ENCODE data around the gene EPHB6.

Gene EPHB6

GRCh38 chr7:142880876-142881505 is 26.1 kb downstream of the EPHB6 start:
- DNase-seq = peak; percentile 45 to 60

- no peak for DNase-seq
Measured at GRCh38 chr7:142881586-142882337, 26.9 kb downstream of the EPHB6 start.

DNA sequence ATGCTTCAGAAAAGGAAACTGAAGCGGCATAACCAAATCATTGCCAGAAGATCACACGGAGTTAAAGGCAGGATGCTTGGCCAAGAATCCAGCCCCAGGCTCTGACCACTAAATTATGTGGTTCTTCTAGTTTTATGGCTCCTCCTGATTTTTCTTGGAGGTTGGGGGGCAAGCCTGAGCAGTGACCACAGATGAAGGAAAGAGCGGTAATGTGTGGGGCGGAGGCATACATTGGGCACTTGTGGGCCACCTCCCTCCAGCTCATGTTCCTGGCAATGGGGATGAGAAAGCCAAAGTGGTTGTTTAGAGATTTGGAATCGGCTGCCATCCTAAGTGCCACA is 27.4 kb downstream of the EPHB6 start:
- no peak for DNase-seq

- no peak for DNase-seq
Measured at GRCh38 chr7:142883145-142883544, 28.3 kb downstream of the EPHB6 start.

- DNase-seq = no peak
Measured at GRCh38 chr7:142883571-142884285, 28.9 kb downstream of the EPHB6 start.

- DNase-seq = no peak
Measured at GRCh38 chr7:142884286-142884640, 29.4 kb downstream of the EPHB6 start.

DNA sequence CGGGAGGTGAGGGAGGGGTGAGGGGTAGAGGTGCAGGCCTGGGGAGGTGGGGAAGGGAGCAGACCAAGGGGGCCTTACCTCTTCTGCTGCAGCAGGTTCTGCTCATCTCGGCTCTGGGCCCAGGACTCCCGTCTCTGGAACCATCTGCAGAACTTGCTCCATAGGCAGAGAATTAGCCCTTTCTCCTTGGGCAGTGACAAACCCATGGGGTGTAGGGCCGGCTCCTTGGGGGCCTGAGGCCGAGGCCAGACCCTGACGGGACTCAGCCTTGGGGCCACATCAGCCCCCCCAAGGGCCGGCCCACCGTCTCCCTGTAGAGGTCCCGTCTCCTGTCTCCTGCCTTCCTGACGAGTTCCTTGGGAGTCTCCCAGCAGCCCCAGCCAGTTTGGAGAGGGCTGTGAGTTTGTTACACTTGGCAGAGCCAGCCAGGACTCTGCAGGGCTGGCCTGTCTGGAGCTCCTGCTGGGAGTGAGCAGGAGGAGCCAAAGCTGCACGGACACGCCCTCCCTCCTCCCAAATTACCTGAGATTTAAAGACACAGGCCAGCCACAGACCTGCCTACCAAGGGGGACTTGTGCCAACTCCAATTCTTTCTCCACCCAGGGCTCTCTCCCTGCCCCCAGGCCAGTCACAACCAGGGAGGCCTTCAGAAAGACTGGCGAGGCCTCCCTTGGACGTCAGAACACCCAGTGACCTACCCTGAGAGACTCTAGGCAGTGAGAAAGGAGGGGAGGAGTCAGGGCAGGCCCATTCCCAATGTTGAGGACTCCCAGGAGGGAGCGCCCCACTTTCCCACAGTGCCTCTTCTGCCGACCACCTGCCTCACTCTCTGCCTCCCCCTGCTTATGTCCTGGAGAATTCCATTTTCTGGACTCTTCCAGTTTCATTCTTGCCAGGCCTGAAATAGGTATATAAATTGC is 30.7 kb downstream of the EPHB6 start, which contains the start of gene TRPV6:
Gene TRPV6, minus strand, starts transcription at position 435 of the 920 bp plus-strand sequence.
- DNase-seq = no peak

GRCh38 chr7:142886866-142887265 is 32.0 kb downstream of the EPHB6 start:
- DNase-seq = no peak

- no peak for DNase-seq
Measured at GRCh38 chr7:142887282-142888015, 32.6 kb downstream of the EPHB6 start.

DNA sequence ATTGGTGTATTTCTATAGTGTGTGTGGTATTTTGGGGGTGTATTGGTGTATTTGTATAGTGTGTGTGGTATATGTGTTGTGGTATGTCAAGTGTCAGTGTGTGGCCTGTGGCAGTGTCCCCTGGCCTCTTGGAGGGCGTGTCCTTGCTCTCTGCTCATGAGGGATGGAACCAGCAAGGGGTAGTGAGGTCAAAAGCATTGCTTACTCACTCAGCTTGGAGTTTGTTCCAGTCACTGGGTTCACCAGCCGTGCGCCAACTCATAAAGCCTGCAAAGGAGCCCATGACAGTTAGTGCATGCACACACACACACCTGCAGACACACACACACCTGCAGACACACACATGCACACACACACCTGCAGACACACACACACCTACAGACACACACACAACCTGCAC is 34.9 kb downstream of the EPHB6 start:
- DNase-seq = no peak

DNA sequence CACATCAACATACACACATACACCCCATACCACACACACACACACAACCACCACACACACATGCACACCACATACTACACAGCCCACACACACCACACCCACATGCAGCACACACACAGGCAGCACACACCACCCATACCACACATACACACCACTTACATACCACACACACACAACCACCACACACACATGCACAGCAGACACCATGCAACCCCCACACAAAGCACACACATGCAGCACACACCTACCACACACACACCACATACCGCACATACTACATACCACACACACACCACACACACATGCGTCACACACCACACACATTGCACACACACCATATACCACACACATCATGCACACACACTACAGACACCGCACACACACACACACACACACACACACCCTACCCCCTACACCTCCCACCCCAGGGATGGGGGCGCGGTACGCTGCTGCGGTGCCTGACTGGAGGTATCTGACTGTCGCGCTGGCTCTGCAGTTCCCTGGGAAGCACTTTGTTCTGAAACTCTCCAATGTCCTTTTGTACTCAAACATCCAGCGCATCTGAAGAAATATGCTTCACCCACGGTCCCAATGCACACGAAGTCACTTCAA is 36.1 kb downstream of the EPHB6 start:
- DNase-seq = no peak

- no peak for DNase-seq
Measured at GRCh38 chr7:142891490-142892082, 36.7 kb downstream of the EPHB6 start.

GRCh38 chr7:142892951-142893350 is 38.1 kb downstream of the EPHB6 start:
- DNase-seq = no peak

DNA sequence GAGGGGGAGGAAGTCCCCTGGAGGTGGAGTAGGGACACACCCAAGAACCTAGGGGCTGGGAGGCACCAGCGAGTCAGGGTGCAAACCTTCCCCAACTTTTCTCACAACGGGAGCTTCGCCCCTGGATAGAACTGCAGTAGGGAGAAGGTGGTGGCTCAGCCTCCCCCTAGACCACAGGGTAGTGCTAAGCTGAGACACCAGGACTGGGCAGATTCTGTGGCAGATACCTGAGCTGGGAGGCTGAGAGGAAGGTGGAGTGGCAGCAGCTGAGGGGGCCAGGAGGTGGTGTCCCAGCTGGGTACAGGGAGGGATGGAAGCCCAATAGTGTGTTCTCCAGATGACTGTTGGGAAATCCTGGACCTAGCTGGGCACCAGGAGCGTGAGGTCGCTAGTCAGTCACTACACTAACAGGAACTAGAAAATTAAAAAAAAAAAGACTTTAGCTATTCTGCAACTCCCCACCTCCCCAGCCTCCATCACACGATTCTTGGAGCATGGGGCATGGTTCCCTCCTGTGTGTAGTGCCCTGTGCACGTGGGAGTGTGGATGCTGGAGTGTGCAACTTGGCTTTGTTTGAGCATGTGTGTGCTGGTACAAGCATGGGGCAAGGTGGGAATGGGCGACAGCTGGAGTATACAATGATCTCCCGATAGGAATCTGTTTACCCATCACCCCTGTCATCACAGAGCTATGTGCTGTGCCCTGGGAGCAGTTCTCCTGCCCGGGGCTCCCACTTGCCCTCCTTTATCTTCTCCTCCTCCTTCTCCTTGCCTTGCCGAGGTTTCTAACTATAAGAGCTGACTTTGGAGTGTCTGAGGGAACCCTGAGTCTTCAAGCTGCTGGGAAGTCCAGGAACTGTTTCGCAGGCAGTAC is 39.5 kb downstream of the EPHB6 start:
- DNase-seq = no peak

- DNase-seq = no peak
Measured at GRCh38 chr7:142894985-142895593, 40.2 kb downstream of the EPHB6 start.

DNA sequence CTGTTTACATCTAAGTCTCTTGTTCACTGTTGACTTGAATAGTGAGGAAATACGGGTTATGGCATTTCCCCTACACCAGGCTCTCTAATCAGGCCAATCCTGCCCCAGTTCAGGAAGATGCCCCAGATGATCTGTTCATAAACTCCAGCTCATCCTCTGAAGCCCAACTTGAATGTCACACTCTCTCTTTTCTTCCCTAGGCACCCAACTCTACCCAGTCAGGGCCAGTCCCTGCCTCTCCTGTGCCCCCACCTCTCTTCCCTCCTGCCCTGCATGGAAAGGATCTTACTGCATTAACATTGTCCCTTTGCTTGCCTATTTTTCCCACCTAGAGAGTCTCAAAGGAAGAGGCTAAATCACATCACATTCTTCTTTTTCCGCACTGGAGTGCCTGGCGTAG is 41.3 kb downstream of the EPHB6 start:
- DNase-seq = no peak

DNA sequence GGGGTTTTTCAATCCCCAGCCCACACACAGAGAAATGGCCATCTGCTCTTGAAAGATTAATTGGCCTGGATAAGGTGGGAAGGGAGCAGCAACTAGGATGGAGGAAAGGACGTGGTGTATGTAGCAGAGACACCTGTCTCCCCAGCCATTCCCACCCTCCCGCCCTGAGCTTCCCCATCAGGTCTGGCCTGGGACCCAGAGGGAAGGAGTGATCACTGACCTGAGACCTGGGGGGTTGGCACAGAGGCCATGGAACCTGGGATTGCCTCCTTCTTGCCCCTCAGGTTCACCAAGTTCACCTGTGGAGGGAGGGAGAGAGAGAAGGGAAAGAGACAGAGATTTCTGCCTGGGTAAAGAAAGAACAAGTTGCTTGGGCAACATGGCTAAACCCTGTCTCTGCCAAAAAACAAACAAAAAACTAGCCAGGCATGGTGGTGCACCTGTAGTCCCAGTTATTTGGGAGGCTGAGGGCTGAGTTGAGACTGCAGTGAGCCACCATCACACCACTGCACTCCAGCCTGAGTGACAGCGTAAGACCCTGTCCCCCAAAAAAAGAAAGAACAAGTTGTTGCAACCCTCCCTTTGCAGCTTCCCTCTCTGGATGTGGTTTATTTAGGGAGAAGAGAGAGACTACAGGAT is 42.0 kb downstream of the EPHB6 start:
- no peak for DNase-seq

DNA sequence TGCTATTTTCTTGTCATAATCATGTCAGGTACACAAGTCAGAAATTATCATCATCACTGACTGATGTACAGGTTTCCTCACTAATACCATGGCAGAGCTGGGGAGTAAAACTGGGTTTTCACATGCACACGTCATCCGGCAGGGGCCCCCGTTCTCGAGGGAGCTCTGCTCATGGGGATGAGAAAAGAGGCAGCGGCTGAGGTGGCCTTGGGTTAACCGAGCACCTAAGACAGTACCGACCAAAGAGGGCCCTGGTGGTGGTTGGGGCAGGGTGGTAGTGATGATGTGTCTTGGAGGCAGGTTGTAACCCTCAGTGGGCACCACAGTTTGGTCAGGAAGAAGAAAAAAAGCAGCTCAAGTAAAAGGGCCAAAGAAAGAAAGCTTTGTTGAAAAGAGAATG is 42.8 kb downstream of the EPHB6 start:
- DNase-seq = no peak

GRCh38 chr7:142898377-142899170 is 43.7 kb downstream of the EPHB6 start:
- no peak for DNase-seq
